PC-3 (cell line): ENCODE data around the gene CALN1.

Experiments used
- CTCF ChIP-seq: fragments of 300-600 bp; sonication (generic); conservative IDR thresholded peaks from 2 replicates; pipeline ENCODE4 v1.5.1; 2017; ENCODE audit warnings: antibody characterized with exemption, low read depth, mild to moderate bottlenecking, low read length
- EZH2phosphoT487 ChIP-seq: fragments of 300-600 bp; sonication (generic); IDR thresholded peaks from 2 replicates; pipeline ENCODE4 v1.6.1; 2018; ENCODE audit warnings: mild to moderate bottlenecking, antibody characterized with exemption, low read length, borderline replicate concordance

GRCh38 chr7:72092769-72093168, 319.4 kb downstream of the CALN1 start:
- TF ChIP-seq CTCF = no peak
- no peak for TF ChIP-seq EZH2phosphoT487
